ENCODE results near the gene RAB42.

Gene RAB42

GRCh38 chr1:28552758-28553663 is 39.1 kb upstream of the RAB42 start, which contains the start of gene TRNAU1AP:
TRNAU1AP (plus strand) TSS chr1:28553085; CDS start chr1:28553111, 26 bp downstream.
- Histone ChIP-seq H3K79me1 (replicated peaks; ENCODE audit: low read length, poor library complexity, severe bottlenecking) (peaks cover 2% of the 10 kb centered on the region), H2BK5ac (ENCODE audit: low read depth, low read length, poor library complexity, severe bottlenecking) (peak within 1 kb of the TSS; percentile 31), H2BK120ac (ENCODE audit: low read depth, low read length) (peak within 1 kb of the TSS; percentile 73), H3K14ac (ENCODE audit: low read length in 2 of 2) (peak within 1 kb of the TSS in 1 of 2 experiments; percentile 79), H2BK12ac (ENCODE audit: low read length in 2 of 2) (peak within 1 kb of the TSS; percentile 15 to 54), H3K4me1 (ENCODE audit: control insufficient read depth, insufficient read depth, low read depth, low read length) (peaks cover 5% of the 10 kb centered on the region), H3K4ac (ENCODE audit: low read depth in 1 of 2, low read length in 2 of 2) (peak within 1 kb of the TSS; percentile 37 to 85), H4K91ac (ENCODE audit: low read length) (peak within 1 kb of the TSS; percentile 75), H2BK15ac (ENCODE audit: low read depth, poor library complexity, severe bottlenecking) (peak within 1 kb of the TSS; percentile 83), H4K8ac (ENCODE audit: low read length) (peak within 1 kb of the TSS; percentile 82), H2AFZ (ENCODE audit: low read depth, low read length) (peak within 1 kb of the TSS; percentile 86), H2AK5ac (ENCODE audit: low read length, severe bottlenecking) (no peak within 1 kb of the TSS), H3K36me3 (ENCODE audit: control insufficient read depth in 1 of 2, insufficient read depth in 2 of 2, low read depth in 1 of 2, low read length in 2 of 2) (peaks cover 12 to 18% of the 10 kb centered on the region in 2 experiments), H3K23ac (ENCODE audit: low read length in 2 of 2) (peak within 1 kb of the TSS in 1 of 2 experiments; percentile 50), H3K27ac (ENCODE audit: low read length, poor library complexity, severe bottlenecking) (peak within 1 kb of the TSS; percentile 37), H3K9ac (ENCODE audit: low read length) (peak within 1 kb of the TSS; percentile 99), H3K27me3 (ENCODE audit: control insufficient read depth in 1 of 2, insufficient read depth in 1 of 2, low read length in 2 of 2) (no peaks in the 10 kb centered on the region), H3K4me3 (ENCODE audit: insufficient read depth in 1 of 2, low read depth in 1 of 2, low read length in 2 of 2) (peak within 1 kb of the TSS; percentile 76 to 100), H3K18ac (ENCODE audit: low read depth in 1 of 2, low read length in 2 of 2) (peak within 1 kb of the TSS; percentile 83 to 91), H3K9me3 (ENCODE audit: control insufficient read depth, low read length) (no peaks in the 10 kb centered on the region), H3K4me2 (ENCODE audit: low read length, poor library complexity, severe bottlenecking) (peak within 1 kb of the TSS; percentile 80)
- peak; percentile 95 for DNase-seq
- under 1% methylated on average over 62 of the region's 63 CpGs for WGBS

DNA sequence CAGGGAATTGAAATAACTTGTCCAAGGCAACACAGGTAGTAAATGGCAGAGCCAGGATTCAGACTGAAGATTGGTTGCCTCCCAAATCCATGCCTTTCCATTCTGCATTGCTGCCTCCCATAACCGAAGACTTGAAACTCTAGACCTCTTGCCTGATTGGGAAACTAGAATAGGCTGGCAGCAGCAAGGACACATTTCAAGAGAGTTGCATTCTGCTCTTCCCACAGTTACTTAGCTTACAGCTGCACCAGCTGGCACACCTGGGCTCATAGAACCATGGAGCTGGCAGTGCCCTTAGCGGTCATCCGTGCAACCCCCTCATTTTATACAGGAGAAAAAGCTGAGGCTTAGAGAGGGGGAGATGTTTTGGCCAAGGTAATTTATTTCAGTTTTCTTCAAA is 31.2 kb upstream of the RAB42 start:
- no peak overlapping the region for H4K91ac ChIP-seq (ENCODE audit: low read length)
- H3K79me1 ChIP-seq (replicated peaks; ENCODE audit: low read length, poor library complexity, severe bottlenecking): peaks cover 10% of the 10 kb centered on the region
- H2AK5ac ChIP-seq (ENCODE audit: low read length, severe bottlenecking): no peak overlapping the region
- no peak overlapping the region for H3K18ac ChIP-seq (ENCODE audit: low read depth in 1 of 2, low read length in 2 of 2)
- H3K36me3 ChIP-seq (ENCODE audit: control insufficient read depth in 1 of 2, insufficient read depth in 2 of 2, low read depth in 1 of 2, low read length in 2 of 2): peaks cover 56 to 72% of the 10 kb centered on the region in 2 experiments
- no peak overlapping the region for H3K23ac ChIP-seq (ENCODE audit: low read length in 2 of 2)
- H3K27me3 ChIP-seq (ENCODE audit: control insufficient read depth in 1 of 2, insufficient read depth in 1 of 2, low read length in 2 of 2): no peaks in the 10 kb centered on the region
- no peak overlapping the region for H2BK5ac ChIP-seq (ENCODE audit: low read depth, low read length, poor library complexity, severe bottlenecking)
- no peak overlapping the region for H2AFZ ChIP-seq (ENCODE audit: low read depth, low read length)
- no peak overlapping the region for H3K14ac ChIP-seq (ENCODE audit: low read length in 2 of 2)
- WGBS: 98% methylated on average over 3 of the region's 3 CpGs
- H3K27ac ChIP-seq (ENCODE audit: low read length, poor library complexity, severe bottlenecking): no peak overlapping the region
- no peak overlapping the region for H2BK15ac ChIP-seq (ENCODE audit: low read depth, poor library complexity, severe bottlenecking)
- no peak for DNase-seq
- no peak overlapping the region for H3K4me2 ChIP-seq (ENCODE audit: low read length, poor library complexity, severe bottlenecking)
- H3K4me3 ChIP-seq (ENCODE audit: insufficient read depth in 1 of 2, low read depth in 1 of 2, low read length in 2 of 2): no peak overlapping the region
- H3K4me1 ChIP-seq (ENCODE audit: control insufficient read depth, insufficient read depth, low read depth, low read length): no peaks in the 10 kb centered on the region
- H3K4ac ChIP-seq (ENCODE audit: low read depth in 1 of 2, low read length in 2 of 2): no peak overlapping the region
- no peak overlapping the region for H2BK12ac ChIP-seq (ENCODE audit: low read length in 2 of 2)
- H4K8ac ChIP-seq (ENCODE audit: low read length): no peak overlapping the region
- H3K9ac ChIP-seq (ENCODE audit: low read length): no peak overlapping the region
- H2BK120ac ChIP-seq (ENCODE audit: low read depth, low read length): no peak overlapping the region
- H3K9me3 ChIP-seq (ENCODE audit: control insufficient read depth, low read length): no peaks in the 10 kb centered on the region

GRCh38 chr1:28564310-28564709 is 27.8 kb upstream of the RAB42 start:
- peaks cover 11% of the 10 kb centered on the region for H3K79me1 ChIP-seq (replicated peaks; ENCODE audit: low read length, poor library complexity, severe bottlenecking)

GRCh38 chr1:28565040-28565439 is 27.0 kb upstream of the RAB42 start:
- no peak overlapping the region for H3K14ac ChIP-seq (ENCODE audit: low read length in 2 of 2)
- H4K8ac ChIP-seq (ENCODE audit: low read length): no peak overlapping the region

More at GRCh38 chr1:28564310-28564709, 27.8 kb upstream of the RAB42 start:
- Histone ChIP-seq H2BK120ac (ENCODE audit: low read depth, low read length) (no peak overlapping the region), H4K8ac (ENCODE audit: low read length) (no peak overlapping the region), H3K4ac (ENCODE audit: low read depth in 1 of 2, low read length in 2 of 2) (no peak overlapping the region), H3K14ac (ENCODE audit: low read length in 2 of 2) (no peak overlapping the region), H3K4me3 (ENCODE audit: insufficient read depth in 1 of 2, low read depth in 1 of 2, low read length in 2 of 2) (no peak overlapping the region), H2AK5ac (ENCODE audit: low read length, severe bottlenecking) (no peak overlapping the region), H3K18ac (ENCODE audit: low read depth in 1 of 2, low read length in 2 of 2) (no peak overlapping the region), H3K27ac (ENCODE audit: low read length, poor library complexity, severe bottlenecking) (no peak overlapping the region), H3K4me2 (ENCODE audit: low read length, poor library complexity, severe bottlenecking) (no peak overlapping the region), H3K36me3 (ENCODE audit: control insufficient read depth in 1 of 2, insufficient read depth in 2 of 2, low read depth in 1 of 2, low read length in 2 of 2) (peaks cover 58 to 78% of the 10 kb centered on the region in 2 experiments), H2BK5ac (ENCODE audit: low read depth, low read length, poor library complexity, severe bottlenecking) (no peak overlapping the region), H2AFZ (ENCODE audit: low read depth, low read length) (no peak overlapping the region), H3K9ac (ENCODE audit: low read length) (no peak overlapping the region), H3K23ac (ENCODE audit: low read length in 2 of 2) (no peak overlapping the region), H2BK15ac (ENCODE audit: low read depth, poor library complexity, severe bottlenecking) (no peak overlapping the region), H3K27me3 (ENCODE audit: control insufficient read depth in 1 of 2, insufficient read depth in 1 of 2, low read length in 2 of 2) (no peaks in the 10 kb centered on the region), H2BK12ac (ENCODE audit: low read length in 2 of 2) (no peak overlapping the region), H3K9me3 (ENCODE audit: control insufficient read depth, low read length) (no peaks in the 10 kb centered on the region), H3K4me1 (ENCODE audit: control insufficient read depth, insufficient read depth, low read depth, low read length) (no peaks in the 10 kb centered on the region), H4K91ac (ENCODE audit: low read length) (no peak overlapping the region)
- no peak for DNase-seq

More at GRCh38 chr1:28565040-28565439, 27.0 kb upstream of the RAB42 start:
- no peak overlapping the region for H2BK120ac ChIP-seq (ENCODE audit: low read depth, low read length)
- H2BK15ac ChIP-seq (ENCODE audit: low read depth, poor library complexity, severe bottlenecking): no peak overlapping the region
- no peaks in the 10 kb centered on the region for H3K4me1 ChIP-seq (ENCODE audit: control insufficient read depth, insufficient read depth, low read depth, low read length)
- 97% methylated on average over 7 of the region's 7 CpGs for WGBS
- DNase-seq: no peak
- H3K36me3 ChIP-seq (ENCODE audit: control insufficient read depth in 1 of 2, insufficient read depth in 2 of 2, low read depth in 1 of 2, low read length in 2 of 2): peaks cover 58 to 74% of the 10 kb centered on the region in 2 experiments
- no peak overlapping the region for H2BK5ac ChIP-seq (ENCODE audit: low read depth, low read length, poor library complexity, severe bottlenecking)
- peaks cover 11% of the 10 kb centered on the region for H3K79me1 ChIP-seq (replicated peaks; ENCODE audit: low read length, poor library complexity, severe bottlenecking)
- H3K4ac ChIP-seq (ENCODE audit: low read depth in 1 of 2, low read length in 2 of 2): no peak overlapping the region
- no peak overlapping the region for H3K4me3 ChIP-seq (ENCODE audit: insufficient read depth in 1 of 2, low read depth in 1 of 2, low read length in 2 of 2)
- no peaks in the 10 kb centered on the region for H3K27me3 ChIP-seq (ENCODE audit: control insufficient read depth in 1 of 2, insufficient read depth in 1 of 2, low read length in 2 of 2)
- H2BK12ac ChIP-seq (ENCODE audit: low read length in 2 of 2): no peak overlapping the region
- H3K4me2 ChIP-seq (ENCODE audit: low read length, poor library complexity, severe bottlenecking): no peak overlapping the region
- H2AFZ ChIP-seq (ENCODE audit: low read depth, low read length): no peak overlapping the region
- H3K23ac ChIP-seq (ENCODE audit: low read length in 2 of 2): no peak overlapping the region
- H3K9ac ChIP-seq (ENCODE audit: low read length): no peak overlapping the region
- no peak overlapping the region for H4K91ac ChIP-seq (ENCODE audit: low read length)
- H3K9me3 ChIP-seq (ENCODE audit: control insufficient read depth, low read length): no peaks in the 10 kb centered on the region
- no peak overlapping the region for H2AK5ac ChIP-seq (ENCODE audit: low read length, severe bottlenecking)
- no peak overlapping the region for H3K27ac ChIP-seq (ENCODE audit: low read length, poor library complexity, severe bottlenecking)
- no peak overlapping the region for H3K18ac ChIP-seq (ENCODE audit: low read depth in 1 of 2, low read length in 2 of 2)

Measured in mesenchymal stem cell (in vitro differentiated cells and primary cell).